A549 treated with AZD9567 at 1 μM for 4 hours (cell line): ENCODE results near the gene PCDHA13. TPM values are rescaled to one million over a fixed set of nuclear protein-coding genes. Genes with fewer than 3 reads are reported as not detected.

ENCODE experiments used
- total RNA-seq: library from RNA; stranded (reverse); fragments of 200-300 nt; extraction: Qiagen RNA extraction; gene quantifications from 5 replicates; pipeline ENCODE4 v1.2.3, GENCODE V29; 2022; ENCODE audit not compliant: insufficient read depth

Gene PCDHA13, protein sequence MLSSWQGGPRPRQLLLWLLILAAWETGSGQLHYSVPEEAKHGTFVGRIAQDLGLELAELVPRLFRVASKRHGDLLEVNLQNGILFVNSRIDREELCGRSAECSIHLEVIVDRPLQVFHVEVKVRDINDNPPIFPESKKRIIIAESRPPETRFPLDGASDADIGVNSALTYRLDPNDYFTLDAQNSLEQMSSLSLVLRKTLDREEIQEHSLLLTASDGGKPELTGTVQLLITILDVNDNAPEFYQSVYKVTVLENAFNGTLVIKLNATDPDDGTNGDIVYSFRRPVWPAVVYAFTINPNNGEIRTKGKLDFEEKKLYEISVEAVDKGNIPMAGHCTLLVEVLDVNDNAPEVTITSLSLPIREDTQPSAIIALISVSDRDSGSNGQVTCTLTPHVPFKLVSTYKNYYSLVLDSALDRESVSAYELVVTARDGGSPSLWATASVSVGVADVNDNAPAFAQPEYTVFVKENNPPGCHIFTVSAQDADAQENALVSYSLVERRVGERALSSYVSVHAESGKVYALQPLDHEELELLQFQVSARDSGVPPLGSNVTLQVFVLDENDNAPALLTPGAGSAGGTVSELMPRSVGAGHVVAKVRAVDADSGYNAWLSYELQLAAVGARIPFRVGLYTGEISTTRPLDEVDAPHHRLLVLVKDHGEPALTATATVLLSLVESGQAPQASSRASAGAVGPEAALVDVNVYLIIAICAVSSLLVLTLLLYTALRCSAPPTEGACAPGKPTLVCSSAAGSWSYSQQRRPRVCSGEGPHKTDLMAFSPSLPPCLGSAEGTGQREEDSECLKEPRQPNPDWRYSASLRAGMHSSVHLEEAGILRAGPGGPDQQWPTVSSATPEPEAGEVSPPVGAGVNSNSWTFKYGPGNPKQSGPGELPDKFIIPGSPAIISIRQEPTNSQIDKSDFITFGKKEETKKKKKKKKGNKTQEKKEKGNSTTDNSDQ
- total RNA-seq: 0.05 to 0.07 TPM (median 0.06 TPM) in 4 of 5 replicates, not detected in the other

GRCh38 chr5:140881889-140882590, at the start of gene PCDHA13:
PCDHA13 (plus strand) TSS chr5:140882124; CDS start chr5:140882269, 145 bp downstream.

DNA sequence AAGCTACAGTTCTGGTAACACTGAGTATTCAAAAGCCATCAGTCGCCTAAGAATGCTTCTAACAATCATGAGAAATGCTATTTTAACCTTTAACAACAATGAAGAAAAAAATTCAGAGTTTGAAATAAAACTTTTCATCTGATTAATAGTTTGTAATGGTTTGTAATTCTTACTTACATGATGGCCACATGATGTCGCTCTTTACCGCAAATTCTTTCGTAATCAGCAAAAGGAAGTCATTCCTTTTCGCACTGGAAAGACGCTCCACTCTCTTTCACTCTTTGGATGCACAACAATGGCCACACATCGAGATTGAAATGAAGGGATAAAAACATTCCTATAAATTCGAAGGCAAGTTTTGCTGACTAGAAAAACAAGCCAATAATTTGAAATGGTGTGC, 47.9 kb upstream of the PCDHA13 start, which contains the start of gene PCDHA7:
PCDHA7 (plus strand) TSS at position 277 of the 400 bp plus-strand sequence; CDS start at position 392, 115 bp downstream.

GRCh38 chr5:140840978-140841962, 40.7 kb upstream of the PCDHA13 start, which contains the start of gene PCDHA8:
PCDHA8 (plus strand) TSS chr5:140841187; CDS start chr5:140841322, 135 bp downstream.

GRCh38 chr5:140848139-140849102, 33.5 kb upstream of the PCDHA13 start, which contains the start of gene PCDHA9:
PCDHA9 (plus strand) TSS chr5:140848382; CDS start chr5:140848496, 114 bp downstream.

DNA sequence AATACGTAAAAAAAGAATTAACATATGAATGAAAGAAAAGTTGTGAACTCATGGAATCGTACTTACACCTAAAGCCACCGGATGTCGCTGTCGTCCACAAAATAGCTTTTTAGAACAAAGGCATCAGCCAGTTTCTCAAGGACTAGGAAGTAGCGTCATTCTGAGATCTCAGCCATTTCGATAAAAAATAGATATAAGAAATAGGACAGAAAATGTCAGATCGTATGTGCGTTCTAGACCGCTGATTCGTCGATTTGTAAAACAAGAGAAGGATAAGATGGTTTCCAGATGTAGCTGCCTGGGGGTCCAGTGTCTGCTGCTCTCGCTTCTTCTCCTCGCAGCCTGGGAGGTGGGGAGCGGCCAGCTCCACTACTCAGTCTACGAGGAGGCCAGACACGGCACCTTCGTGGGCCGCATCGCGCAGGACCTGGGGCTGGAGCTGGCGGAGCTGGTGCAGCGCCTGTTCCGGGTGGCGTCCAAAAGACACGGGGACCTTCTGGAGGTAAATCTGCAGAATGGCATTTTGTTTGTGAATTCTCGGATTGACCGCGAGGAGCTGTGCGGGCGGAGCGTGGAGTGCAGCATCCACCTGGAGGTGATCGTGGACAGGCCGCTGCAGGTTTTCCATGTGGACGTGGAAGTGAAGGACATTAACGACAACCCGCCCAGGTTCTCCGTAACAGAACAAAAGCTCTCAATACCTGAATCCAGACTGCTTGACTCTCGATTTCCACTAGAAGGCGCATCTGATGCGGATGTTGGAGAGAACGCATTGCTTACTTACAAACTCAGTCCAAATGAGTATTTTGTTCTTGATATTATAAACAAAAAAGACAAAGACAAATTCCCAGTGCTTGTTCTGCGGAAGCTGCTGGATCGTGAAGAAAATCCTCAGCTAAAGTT, 25.9 kb upstream of the PCDHA13 start, which contains the start of gene PCDHA10:
PCDHA10 (plus strand) TSS at position 126 of the 903 bp plus-strand sequence; CDS start at position 278, 152 bp downstream.

DNA sequence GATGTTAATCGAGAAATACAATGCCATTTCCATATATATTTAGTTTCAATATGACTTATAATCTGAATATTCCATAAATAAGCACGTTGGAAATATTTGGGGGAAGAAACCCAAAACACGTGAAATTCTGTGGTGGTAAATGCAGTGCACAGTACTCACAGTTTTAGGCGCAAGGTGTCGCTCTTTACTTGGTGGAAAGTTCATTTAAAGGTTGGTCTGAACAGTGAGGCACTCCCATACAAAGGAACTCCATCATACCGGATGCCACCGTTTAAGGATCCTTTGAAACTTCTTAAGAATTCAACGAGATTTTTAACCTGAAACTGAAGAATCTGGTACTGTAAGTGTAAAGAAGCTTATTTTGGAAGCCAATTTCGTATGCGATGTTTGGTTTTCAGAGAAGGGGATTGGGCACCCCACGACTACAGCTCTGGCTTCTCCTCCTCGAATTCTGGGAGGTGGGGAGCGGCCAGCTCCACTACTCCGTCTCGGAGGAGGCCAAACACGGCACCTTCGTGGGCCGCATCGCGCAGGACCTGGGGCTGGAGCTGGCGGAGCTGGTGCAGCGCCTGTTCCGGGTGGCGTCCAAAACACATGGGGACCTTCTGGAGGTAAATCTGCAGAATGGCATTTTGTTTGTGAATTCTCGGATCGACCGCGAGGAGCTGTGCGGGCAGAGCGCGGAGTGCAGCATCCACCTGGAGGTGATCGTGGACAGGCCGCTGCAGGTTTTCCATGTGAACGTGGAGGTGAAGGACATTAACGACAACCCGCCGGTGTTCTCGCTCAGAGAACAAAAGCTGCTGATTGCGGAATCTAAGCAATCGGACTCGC, 13.0 kb upstream of the PCDHA13 start, which contains the start of gene PCDHA11:
PCDHA11 (plus strand) TSS at position 237 of the 834 bp plus-strand sequence; CDS start at position 384, 147 bp downstream.

DNA sequence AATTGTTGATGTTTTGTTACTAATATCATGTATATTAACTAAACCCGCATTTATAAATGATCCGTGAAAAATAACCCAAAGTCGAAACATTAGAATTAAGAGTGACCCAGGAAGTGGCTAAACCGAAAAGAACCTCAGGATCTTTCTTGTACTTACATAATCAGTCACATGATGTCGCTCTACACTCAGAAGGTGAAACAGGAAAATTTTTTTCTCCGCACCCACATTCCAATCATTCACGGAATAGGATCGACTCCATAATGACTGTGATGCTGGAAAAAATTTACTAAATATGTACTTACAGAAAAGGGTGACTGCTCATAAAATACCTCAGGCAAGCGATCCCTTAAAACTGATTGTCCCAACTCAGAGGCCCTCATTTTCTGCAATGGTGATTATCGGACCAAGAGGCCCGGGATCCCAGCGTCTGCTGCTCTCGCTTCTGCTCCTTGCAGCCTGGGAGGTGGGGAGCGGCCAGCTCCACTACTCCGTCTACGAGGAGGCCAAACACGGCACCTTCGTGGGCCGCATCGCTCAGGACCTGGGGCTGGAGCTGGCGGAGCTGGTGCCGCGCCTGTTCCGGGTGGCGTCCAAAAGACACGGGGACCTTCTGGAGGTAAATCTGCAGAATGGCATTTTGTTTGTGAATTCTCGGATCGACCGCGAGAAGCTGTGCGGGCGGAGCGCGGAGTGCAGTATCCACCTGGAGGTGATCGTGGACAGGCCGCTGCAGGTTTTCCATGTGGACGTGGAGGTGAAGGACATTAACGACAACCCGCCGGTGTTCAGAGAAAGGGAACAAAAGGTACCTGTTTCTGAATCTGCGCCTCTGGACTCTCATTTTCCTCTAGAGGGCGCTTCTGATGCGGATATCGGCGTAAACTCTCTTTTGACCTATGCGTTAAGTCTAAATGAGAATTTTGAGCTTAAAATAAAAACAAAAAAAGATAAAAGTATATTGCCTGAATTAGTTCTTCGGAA, 6.5 kb upstream of the PCDHA13 start, which contains the start of gene PCDHA12:
PCDHA12 (plus strand) TSS at position 224 of the 981 bp plus-strand sequence; CDS start at position 389, 165 bp downstream.

DNA sequence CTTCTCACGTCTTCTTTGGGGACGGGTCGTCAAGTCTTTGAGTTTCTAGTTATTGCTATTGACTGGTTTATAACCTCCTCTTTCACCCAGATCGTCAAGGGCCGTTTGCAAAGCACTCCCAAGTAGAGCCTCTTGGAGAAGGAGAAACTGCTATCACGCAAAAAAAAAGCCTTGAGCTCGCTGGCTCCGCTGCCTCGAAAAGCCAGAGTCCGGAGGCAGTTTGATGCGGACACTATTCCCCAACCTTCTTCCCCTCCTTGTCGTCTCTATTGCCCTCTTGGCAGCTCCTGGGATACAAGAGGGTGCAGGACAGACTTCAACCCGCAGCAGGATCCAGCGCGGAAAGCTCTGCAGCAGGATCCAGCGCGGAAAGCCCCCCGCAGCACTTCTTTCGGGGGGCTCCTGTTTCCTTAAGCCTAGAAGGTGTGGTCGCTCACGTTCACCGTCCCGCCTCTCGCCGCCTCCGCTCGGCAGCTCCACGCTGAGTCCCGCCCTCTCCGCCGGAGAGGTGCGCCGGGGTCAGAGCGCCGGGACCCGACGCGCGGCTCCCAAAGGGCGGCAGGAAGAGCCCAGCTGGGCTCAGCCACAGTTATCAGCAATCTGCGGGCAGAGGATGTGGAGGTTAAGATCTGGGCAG, 44.0 kb downstream of the PCDHA13 start, which contains the start of gene PCDHAC1:
PCDHAC1 (plus strand) TSS at position 494 of the 637 bp plus-strand sequence. CDS start 594 bp downstream, outside the sequence.

Other genes with a start within 250 kb of the PCDHA13 start
- 3.5 to 8.4 TPM (median 4.3 TPM) in 5 replicates for gene CD14, start 248.9 kb upstream of the PCDHA13 start, total RNA-seq
- 7.6 to 17.9 TPM (median 15.2 TPM) in 5 replicates for gene TMCO6, start 242.7 kb upstream of the PCDHA13 start, total RNA-seq
- 83.8 to 126 TPM (median 125 TPM) in 5 replicates for gene NDUFA2, start 234.5 kb upstream of the PCDHA13 start, total RNA-seq
- 86.0 to 142 TPM (median 88.2 TPM) in 5 replicates for gene IK, start 234.3 kb upstream of the PCDHA13 start, total RNA-seq
- 29.5 to 34.8 TPM (median 31.2 TPM) in 5 replicates for gene WDR55, start 217.2 kb upstream of the PCDHA13 start, total RNA-seq
- 0.91 to 1.1 TPM (median 0.98 TPM) in 4 of 5 replicates, not detected in the other for gene DND1, start 208.5 kb upstream of the PCDHA13 start, total RNA-seq
- gene HARS1, start 190.8 kb upstream of the PCDHA13 start, total RNA-seq: 76.1 to 99.2 TPM (median 80.5 TPM) in 5 replicates
- gene HARS2, start 190.7 kb upstream of the PCDHA13 start, total RNA-seq: 33.3 to 39.5 TPM (median 37.6 TPM) in 5 replicates
- gene ZMAT2, start 181.7 kb upstream of the PCDHA13 start, total RNA-seq: 79.6 to 128 TPM (median 85.6 TPM) in 5 replicates
- gene PCDHA1, start 96.0 kb upstream of the PCDHA13 start, total RNA-seq: 0.13 to 0.25 TPM (median 0.16 TPM) in 4 of 5 replicates, not detected in the other
- 0.03 to 0.08 TPM (median 0.07 TPM) in 4 of 5 replicates, not detected in the other for gene PCDHA2, start 87.3 kb upstream of the PCDHA13 start, total RNA-seq
- gene PCDHA3, start 81.1 kb upstream of the PCDHA13 start, total RNA-seq: 0.75 to 1.6 TPM (median 0.85 TPM) in 5 replicates
- 1.2 to 3.4 TPM (median 1.7 TPM) in 5 replicates for gene PCDHA4, start 75.1 kb upstream of the PCDHA13 start, total RNA-seq
- 0.57 to 0.63 TPM (median 0.59 TPM) in 5 replicates for gene PCDHA5, start 60.5 kb upstream of the PCDHA13 start, total RNA-seq
- 0.02 to 0.05 TPM (median 0.03 TPM) in 4 of 5 replicates, not detected in the other for gene PCDHA6, start 54.2 kb upstream of the PCDHA13 start, total RNA-seq
- 0.09 to 0.12 TPM (median 0.12 TPM) in 4 of 5 replicates, not detected in the other for gene PCDHA7, start 47.9 kb upstream of the PCDHA13 start, total RNA-seq
- gene PCDHA8, start 40.9 kb upstream of the PCDHA13 start, total RNA-seq: 0.04 to 0.10 TPM (median 0.08 TPM) in 3 of 5 replicates, not detected in the others
- gene PCDHA9, start 33.7 kb upstream of the PCDHA13 start, total RNA-seq: 0.02 TPM in 1 of 5 replicates, not detected in the others
- 0.01 to 0.05 TPM (median 0.02 TPM) in 3 of 5 replicates, not detected in the others for gene PCDHA10, start 26.2 kb upstream of the PCDHA13 start, total RNA-seq
- 0.06 to 0.18 TPM (median 0.13 TPM) in 4 of 5 replicates, not detected in the other for gene PCDHA11, start 13.2 kb upstream of the PCDHA13 start, total RNA-seq
- 1.6 to 3.1 TPM (median 2.8 TPM) in 5 replicates for gene PCDHA12, start 6.8 kb upstream of the PCDHA13 start, total RNA-seq
- gene PCDHAC1, start 44.2 kb downstream of the PCDHA13 start, total RNA-seq: 1.9 to 3.7 TPM (median 2.1 TPM) in 5 replicates
- 3.1 to 3.5 TPM (median 3.3 TPM) in 5 replicates for gene PCDHAC2, start 84.4 kb downstream of the PCDHA13 start, total RNA-seq
- not detected in 5 replicates for gene PCDHB1, start 169.2 kb downstream of the PCDHA13 start, total RNA-seq
- 0.77 to 3.1 TPM (median 3.1 TPM) in 5 replicates for gene PCDHB2, start 212.5 kb downstream of the PCDHA13 start, total RNA-seq
- 0.02 to 0.05 TPM (median 0.03 TPM) in 3 of 5 replicates, not detected in the others for gene PCDHB3, start 218.3 kb downstream of the PCDHA13 start, total RNA-seq
- gene PCDHB4, start 239.7 kb downstream of the PCDHA13 start, total RNA-seq: 0.03 to 0.06 TPM (median 0.05 TPM) in 3 of 5 replicates, not detected in the others